K562 (cell line): ENCODE measurements around the gene NTRK1. TPM values are rescaled to one million over a fixed set of nuclear protein-coding genes. Genes with fewer than 3 reads are reported as not detected.

Experiments
- ADNP ChIP-seq: fragments of 200-800 bp; sonication (Bioruptor generic); IDR thresholded peaks from 2 replicates; pipeline ENCODE4 v1.6.1; 2016; ENCODE audit warnings: missing genetic modification characterization, missing compliant biosample characterization
- ATF7 ChIP-seq: fragments of 450-650 bp; IDR thresholded peaks from 2 replicates; pipeline ENCODE4 v1.7.1; 2014; ENCODE audit warnings: mild to moderate bottlenecking, moderate library complexity
- BDP1 ChIP-seq: IDR thresholded peaks from 3 replicates; pipeline ENCODE4 v1.6.1; 2011; ENCODE audit not compliant: insufficient read length, insufficient read depth
- BRF1 ChIP-seq: IDR thresholded peaks from 3 replicates; pipeline ENCODE4 v1.6.1; 2011; ENCODE audit warnings: borderline replicate concordance, mild to moderate bottlenecking; ENCODE audit not compliant: insufficient read length; ENCODE audit errors: extremely low read depth
- FOXO4 ChIP-seq: fragments of 450-650 bp; formaldehyde crosslinking; IDR thresholded peaks from 2 replicates; pipeline ENCODE4 v1.4.0; 2020; ENCODE audit warnings: mild to moderate bottlenecking, moderate library complexity
- HEY1 ChIP-seq: fragments of 250-450 bp; sonication (Bioruptor Pico); IDR thresholded peaks from 2 replicates; pipeline ENCODE4 v1.5.0; 2020; ENCODE audit warnings: mild to moderate bottlenecking, moderate library complexity, borderline replicate concordance
- KAT7 ChIP-seq: sonication (generic); formaldehyde crosslinking; IDR thresholded peaks from 2 replicates; pipeline ENCODE4 v1.8.0; 2022; ENCODE audit warnings: missing genetic modification reagents, mild to moderate bottlenecking, borderline replicate concordance
- MCM5 ChIP-seq: fragments of 450-650 bp; IDR thresholded peaks from 2 replicates; pipeline ENCODE4 v1.6.1; 2016; ENCODE audit warnings: low read depth
- MYNN ChIP-seq, 2 experiments: sonication (generic); formaldehyde crosslinking in 1 of 2; IDR thresholded peaks; 2 replicates each; pipeline versions ENCODE4 v1.5.0 to v1.6.1; 2016 to 2020; ENCODE audit warnings: antibody characterized with exemption in 1 of 2, missing genetic modification reagents in 1 of 2
- NFIC ChIP-seq: fragments of 450-650 bp; IDR thresholded peaks from 2 replicates; pipeline ENCODE4 v1.6.1; 2017; ENCODE audit warnings: mild to moderate bottlenecking, inconsistent platforms
- SP1 ChIP-seq: sonication (generic); formaldehyde crosslinking; IDR thresholded peaks from 2 replicates; pipeline ENCODE4 v1.8.1; 2022; ENCODE audit warnings: mild to moderate bottlenecking, missing genetic modification reagents
- ZKSCAN1 ChIP-seq: fragments of 150-350 bp; IDR thresholded peaks from 2 replicates; pipeline ENCODE4 v1.6.1; 2016; ENCODE audit warnings: low read depth, low read length
- ZNF75A ChIP-seq: fragments of 450-650 bp; formaldehyde crosslinking; IDR thresholded peaks from 2 replicates; pipeline ENCODE4 v1.4.0; 2020; ENCODE audit warnings: mild to moderate bottlenecking
- polyA plus RNA-seq, 8 experiments: library from polyadenylated mRNA; depleted of rRNA in 4 of 8; stranded (reverse) in 5 of 8; unstranded in 3 of 8; fragments of >200 nt; fragmentation: Nextera tagmentation in 2 of 8; fragmentation: Illumina TruSeq in 1 of 8; extraction: Ambion mirVana in 2 of 8; extraction: Trizol in 1 of 8; gene quantifications; 2 replicates each; pipeline versions ENCODE4 v1.2.1 to v1.2.3, GENCODE V29; 2011 to 2014; ENCODE audit warnings: inconsistent platforms in 1 of 8, missing spikeins in 1 of 8
- total RNA-seq, 7 experiments: library from RNA; depleted of rRNA in 6 of 7; stranded (reverse); fragments of >200 nt in 6 of 7; fragmentation: Illumina TruSeq in 2 of 7; extraction: Trizol in 2 of 7; gene quantifications; 2 replicates each; pipeline versions ENCODE4 v1.2.1 to v1.2.3, GENCODE V29; 2011 to 2021; ENCODE audit warnings: low replicate concordance in 1 of 7
- TF ChIP-seq, protein P1 (sequence below): fragments of 450-650 bp; formaldehyde crosslinking; IDR thresholded peaks from 2 replicates; pipeline ENCODE4 v1.4.0; 2022; ENCODE audit warnings: mild to moderate bottlenecking, moderate library complexity
- TF ChIP-seq, protein P2 (sequence below), 2 experiments: fragments of 450-650 bp; conservative IDR thresholded peaks; 2 replicates each; pipeline ENCODE4 v1.6.1; 2017; ENCODE audit warnings: mild to moderate bottlenecking in 2 of 2, moderate library complexity in 2 of 2
- TF ChIP-seq, protein P3 (sequence below): IDR thresholded peaks from 2 replicates; pipeline ENCODE4 v1.6.1; 2014; ENCODE audit warnings: antibody characterized with exemption
- TF ChIP-seq, protein P4 (sequence below): sonication (generic); formaldehyde crosslinking; IDR thresholded peaks from 2 replicates; pipeline ENCODE4 v1.8.0; 2022; ENCODE audit warnings: mild to moderate bottlenecking, missing genetic modification reagents
- TF ChIP-seq, protein P5 (sequence below): IDR thresholded peaks from 3 replicates; pipeline ENCODE4 v1.6.1; 2011; ENCODE audit warnings: borderline replicate concordance, mild to moderate bottlenecking; ENCODE audit not compliant: insufficient read length, insufficient read depth

NTRK1 gene
- total and polyA plus RNA-seq, 9 of the 15 experiments (the other 6 are each of a cell fraction or from before 2014, with no cell fraction given), result 0.46 to 30.0 (median 7.9) TPM

GRCh38 chr1:156813750-156814570, 46.7 kb upstream of the NTRK1 start (continued):
- no peak for TF ChIP-seq HEY1 (CRISPR knock-in tag)
- TF ChIP-seq ADNP (tag), result no peak
- TF ChIP-seq, protein P1, sequence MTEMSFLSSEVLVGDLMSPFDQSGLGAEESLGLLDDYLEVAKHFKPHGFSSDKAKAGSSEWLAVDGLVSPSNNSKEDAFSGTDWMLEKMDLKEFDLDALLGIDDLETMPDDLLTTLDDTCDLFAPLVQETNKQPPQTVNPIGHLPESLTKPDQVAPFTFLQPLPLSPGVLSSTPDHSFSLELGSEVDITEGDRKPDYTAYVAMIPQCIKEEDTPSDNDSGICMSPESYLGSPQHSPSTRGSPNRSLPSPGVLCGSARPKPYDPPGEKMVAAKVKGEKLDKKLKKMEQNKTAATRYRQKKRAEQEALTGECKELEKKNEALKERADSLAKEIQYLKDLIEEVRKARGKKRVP (CRISPR knock-in tag), result 0 out of 2 replicates have a peak, but pooled peaks have one; percentile 43
- TF ChIP-seq, protein P2, sequence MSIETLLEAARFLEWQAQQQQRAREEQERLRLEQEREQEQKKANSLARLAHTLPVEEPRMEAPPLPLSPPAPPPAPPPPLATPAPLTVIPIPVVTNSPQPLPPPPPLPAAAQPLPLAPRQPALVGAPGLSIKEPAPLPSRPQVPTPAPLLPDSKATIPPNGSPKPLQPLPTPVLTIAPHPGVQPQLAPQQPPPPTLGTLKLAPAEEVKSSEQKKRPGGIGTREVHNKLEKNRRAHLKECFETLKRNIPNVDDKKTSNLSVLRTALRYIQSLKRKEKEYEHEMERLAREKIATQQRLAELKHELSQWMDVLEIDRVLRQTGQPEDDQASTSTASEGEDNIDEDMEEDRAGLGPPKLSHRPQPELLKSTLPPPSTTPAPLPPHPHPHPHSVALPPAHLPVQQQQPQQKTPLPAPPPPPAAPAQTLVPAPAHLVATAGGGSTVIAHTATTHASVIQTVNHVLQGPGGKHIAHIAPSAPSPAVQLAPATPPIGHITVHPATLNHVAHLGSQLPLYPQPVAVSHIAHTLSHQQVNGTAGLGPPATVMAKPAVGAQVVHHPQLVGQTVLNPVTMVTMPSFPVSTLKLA (conservative IDR thresholded peaks at IDR 0.05), result peak; percentile 98 to 99
- no peak for TF ChIP-seq ZNF75A (CRISPR knock-in tag)
- TF ChIP-seq, protein P3, sequence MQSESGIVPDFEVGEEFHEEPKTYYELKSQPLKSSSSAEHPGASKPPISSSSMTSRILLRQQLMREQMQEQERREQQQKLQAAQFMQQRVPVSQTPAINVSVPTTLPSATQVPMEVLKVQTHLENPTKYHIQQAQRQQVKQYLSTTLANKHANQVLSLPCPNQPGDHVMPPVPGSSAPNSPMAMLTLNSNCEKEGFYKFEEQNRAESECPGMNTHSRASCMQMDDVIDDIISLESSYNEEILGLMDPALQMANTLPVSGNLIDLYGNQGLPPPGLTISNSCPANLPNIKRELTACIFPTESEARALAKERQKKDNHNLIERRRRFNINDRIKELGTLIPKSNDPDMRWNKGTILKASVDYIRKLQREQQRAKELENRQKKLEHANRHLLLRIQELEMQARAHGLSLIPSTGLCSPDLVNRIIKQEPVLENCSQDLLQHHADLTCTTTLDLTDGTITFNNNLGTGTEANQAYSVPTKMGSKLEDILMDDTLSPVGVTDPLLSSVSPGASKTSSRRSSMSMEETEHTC, result 0 out of 2 replicates have a peak, but pooled peaks have one; percentile 11
- no peak for TF ChIP-seq BRF1
- no peak for TF ChIP-seq BDP1
- peak; percentile 79 for TF ChIP-seq ATF7
- no peak; the same call in 1 of the 2 replicates for TF ChIP-seq MYNN (IDR thresholded peaks at IDR 0.05)
- TF ChIP-seq MYNN (CRISPR knock-in tag; IDR thresholded peaks at IDR 0.05), result no peak
- TF ChIP-seq FOXO4, result no peak
- peak; percentile 93 for TF ChIP-seq KAT7
- no peak for TF ChIP-seq MCM5
- TF ChIP-seq, protein P4, sequence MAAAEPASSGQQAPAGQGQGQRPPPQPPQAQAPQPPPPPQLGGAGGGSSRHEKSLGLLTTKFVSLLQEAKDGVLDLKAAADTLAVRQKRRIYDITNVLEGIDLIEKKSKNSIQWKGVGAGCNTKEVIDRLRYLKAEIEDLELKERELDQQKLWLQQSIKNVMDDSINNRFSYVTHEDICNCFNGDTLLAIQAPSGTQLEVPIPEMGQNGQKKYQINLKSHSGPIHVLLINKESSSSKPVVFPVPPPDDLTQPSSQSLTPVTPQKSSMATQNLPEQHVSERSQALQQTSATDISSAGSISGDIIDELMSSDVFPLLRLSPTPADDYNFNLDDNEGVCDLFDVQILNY, result no peak
- peak; percentile 80 for TF ChIP-seq SP1
- TF ChIP-seq NFIC, result no peak; the same call in 1 of the 2 replicates
- TF ChIP-seq ZKSCAN1, result 0 out of 2 replicates have a peak, but pooled peaks have one; percentile 22
- TF ChIP-seq, protein P5, sequence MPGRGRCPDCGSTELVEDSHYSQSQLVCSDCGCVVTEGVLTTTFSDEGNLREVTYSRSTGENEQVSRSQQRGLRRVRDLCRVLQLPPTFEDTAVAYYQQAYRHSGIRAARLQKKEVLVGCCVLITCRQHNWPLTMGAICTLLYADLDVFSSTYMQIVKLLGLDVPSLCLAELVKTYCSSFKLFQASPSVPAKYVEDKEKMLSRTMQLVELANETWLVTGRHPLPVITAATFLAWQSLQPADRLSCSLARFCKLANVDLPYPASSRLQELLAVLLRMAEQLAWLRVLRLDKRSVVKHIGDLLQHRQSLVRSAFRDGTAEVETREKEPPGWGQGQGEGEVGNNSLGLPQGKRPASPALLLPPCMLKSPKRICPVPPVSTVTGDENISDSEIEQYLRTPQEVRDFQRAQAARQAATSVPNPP, result no peak
